Measurements from ENCODE around the gene CGREF1. TPM values are rescaled to one million over a fixed set of nuclear protein-coding genes. Genes with fewer than 3 reads are reported as not detected.

Gene CGREF1, protein sequence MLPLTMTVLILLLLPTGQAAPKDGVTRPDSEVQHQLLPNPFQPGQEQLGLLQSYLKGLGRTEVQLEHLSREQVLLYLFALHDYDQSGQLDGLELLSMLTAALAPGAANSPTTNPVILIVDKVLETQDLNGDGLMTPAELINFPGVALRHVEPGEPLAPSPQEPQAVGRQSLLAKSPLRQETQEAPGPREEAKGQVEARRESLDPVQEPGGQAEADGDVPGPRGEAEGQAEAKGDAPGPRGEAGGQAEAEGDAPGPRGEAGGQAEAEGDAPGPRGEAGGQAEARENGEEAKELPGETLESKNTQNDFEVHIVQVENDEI
- total RNA-seq, result 1 to 10 TPM; 2.6 to 6.1 (median 3.9) TPM

DNA sequence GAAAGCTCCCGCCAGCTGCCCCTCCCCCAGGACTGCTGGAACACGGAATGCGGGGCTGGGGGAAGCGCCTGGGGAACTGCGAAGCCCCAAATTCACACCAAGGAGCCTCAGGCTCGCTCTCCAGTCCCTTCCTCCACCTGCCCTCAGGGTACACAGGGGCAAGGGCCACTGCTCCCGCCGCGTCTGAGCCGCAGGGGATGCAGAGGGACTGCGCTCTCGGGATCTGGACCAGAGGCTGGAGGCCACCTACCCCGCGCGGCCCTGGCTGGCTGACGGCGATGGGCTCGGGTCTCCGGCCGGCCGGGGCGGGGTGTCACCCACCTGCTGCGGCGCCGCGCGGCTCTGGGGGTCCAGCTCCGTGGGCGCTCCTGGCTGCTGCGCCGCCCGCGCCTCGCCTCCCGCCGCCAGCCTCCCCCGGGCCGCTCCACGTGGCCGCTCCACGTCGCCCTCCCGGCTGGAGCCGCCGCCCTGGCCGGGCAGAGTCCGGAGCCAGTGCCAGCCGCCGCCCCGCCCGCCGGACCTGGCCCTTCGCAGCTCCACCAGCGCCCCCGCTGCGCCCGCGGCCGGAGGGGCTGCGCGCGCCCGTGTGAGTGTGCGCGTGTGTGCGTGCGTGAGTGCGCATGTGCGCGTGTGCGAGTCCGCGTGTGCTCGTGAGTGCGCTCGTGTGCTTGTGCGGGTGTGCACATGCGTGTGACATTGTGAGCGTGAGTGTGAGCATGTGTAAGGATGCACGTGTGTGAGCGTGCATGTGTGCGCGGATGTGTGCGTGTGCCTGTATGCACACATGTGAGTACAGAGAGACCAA lies at the start of gene CGREF1:
TSS of gene CGREF1 (minus strand) at position 604 of the 805 bp plus-strand sequence. CDS start 14,762 bp downstream, outside the sequence.
- Histone ChIP-seq H3K4me3 (peak within 1 kb of the TSS; percentile 34 to 67 (median 44)), H3K4me1 (peaks cover under 1 to 25% (median 11%) of the 10 kb centered on the region in 3 donors), H3K36me3 (no peaks in the 10 kb centered on the region), H3K9me3 (no peaks in the 10 kb centered on the region), H3K27me3 (peaks cover 0 to 40% (median 0%) of the 10 kb centered on the region in 4 donors), H3K27ac (no peak within 1 kb of the TSS)
- 9 to 46% methylated on average over 4 to 16 of the region's 84 CpGs for whole genome bisulfite sequencing, 2 donors
- intact Hi-C loops (cut with DNase I), result no loop called here
- TF ChIP-seq, protein P1, sequence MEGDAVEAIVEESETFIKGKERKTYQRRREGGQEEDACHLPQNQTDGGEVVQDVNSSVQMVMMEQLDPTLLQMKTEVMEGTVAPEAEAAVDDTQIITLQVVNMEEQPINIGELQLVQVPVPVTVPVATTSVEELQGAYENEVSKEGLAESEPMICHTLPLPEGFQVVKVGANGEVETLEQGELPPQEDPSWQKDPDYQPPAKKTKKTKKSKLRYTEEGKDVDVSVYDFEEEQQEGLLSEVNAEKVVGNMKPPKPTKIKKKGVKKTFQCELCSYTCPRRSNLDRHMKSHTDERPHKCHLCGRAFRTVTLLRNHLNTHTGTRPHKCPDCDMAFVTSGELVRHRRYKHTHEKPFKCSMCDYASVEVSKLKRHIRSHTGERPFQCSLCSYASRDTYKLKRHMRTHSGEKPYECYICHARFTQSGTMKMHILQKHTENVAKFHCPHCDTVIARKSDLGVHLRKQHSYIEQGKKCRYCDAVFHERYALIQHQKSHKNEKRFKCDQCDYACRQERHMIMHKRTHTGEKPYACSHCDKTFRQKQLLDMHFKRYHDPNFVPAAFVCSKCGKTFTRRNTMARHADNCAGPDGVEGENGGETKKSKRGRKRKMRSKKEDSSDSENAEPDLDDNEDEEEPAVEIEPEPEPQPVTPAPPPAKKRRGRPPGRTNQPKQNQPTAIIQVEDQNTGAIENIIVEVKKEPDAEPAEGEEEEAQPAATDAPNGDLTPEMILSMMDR (IDR thresholded peaks at IDR 0.05), result no peak
- TF ChIP-seq POLR2A (IDR thresholded peaks at IDR 0.05), result no peak
- no peak for DNase-seq

DNA sequence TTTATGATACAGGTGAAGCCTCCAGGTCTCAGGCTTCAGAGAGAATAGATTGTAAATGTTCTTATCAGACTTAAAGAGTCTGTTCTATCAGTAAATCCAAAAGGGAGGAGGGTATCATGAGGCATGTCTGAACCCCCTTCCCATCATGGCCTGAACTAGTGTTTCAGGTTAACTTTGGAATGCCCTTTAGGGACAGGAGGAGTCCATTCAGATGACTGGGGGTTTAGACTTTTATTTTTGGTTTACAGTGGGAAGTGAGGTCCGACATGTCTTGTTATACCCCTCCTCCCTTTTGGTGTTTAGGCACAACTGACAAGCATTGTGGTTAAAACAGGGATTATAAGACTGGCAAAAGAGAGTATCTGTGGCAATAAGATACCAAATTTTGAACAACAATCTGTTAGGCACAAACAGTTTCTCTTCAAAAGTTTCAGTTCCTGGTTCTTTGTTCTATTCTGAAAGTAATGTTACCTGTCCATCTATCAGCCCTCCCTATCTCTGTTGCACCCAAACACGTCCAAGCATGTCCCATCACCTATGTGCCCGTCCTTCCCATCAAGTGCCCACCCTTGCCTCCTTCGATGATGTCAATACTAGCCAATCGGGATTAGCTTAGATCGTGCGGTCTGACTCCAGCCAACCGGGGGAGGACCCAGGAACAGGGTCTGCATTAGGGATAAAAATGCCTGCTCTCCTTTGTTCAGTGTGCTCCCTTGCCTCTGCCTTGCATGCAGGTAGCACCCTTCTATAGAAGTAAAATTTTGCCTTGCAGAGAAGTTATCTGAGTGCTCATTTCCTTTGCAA lies 46.2 kb upstream of the CGREF1 start:
- Histone ChIP-seq H3K4me3 (no peak overlapping the region), H3K36me3 (no peaks in the 10 kb centered on the region), H3K9me3 (no peaks in the 10 kb centered on the region), H3K27me3 (peaks cover 0 to 5% (median 0%) of the 10 kb centered on the region in 4 donors), H3K27ac (no peak overlapping the region), H3K4me1 (peaks cover 0 to 6% (median 0%) of the 10 kb centered on the region in 3 donors)
- intact Hi-C loops (cut with DNase I), result no loop called here
- 75 to 80% methylated on average over 7 to 8 of the region's 8 CpGs for WGBS, 2 donors
- TF ChIP-seq, protein P1 (IDR thresholded peaks at IDR 0.05), result no peak
- no peak for TF ChIP-seq POLR2A (IDR thresholded peaks at IDR 0.05)
- DNase-seq, result no peak

DNA sequence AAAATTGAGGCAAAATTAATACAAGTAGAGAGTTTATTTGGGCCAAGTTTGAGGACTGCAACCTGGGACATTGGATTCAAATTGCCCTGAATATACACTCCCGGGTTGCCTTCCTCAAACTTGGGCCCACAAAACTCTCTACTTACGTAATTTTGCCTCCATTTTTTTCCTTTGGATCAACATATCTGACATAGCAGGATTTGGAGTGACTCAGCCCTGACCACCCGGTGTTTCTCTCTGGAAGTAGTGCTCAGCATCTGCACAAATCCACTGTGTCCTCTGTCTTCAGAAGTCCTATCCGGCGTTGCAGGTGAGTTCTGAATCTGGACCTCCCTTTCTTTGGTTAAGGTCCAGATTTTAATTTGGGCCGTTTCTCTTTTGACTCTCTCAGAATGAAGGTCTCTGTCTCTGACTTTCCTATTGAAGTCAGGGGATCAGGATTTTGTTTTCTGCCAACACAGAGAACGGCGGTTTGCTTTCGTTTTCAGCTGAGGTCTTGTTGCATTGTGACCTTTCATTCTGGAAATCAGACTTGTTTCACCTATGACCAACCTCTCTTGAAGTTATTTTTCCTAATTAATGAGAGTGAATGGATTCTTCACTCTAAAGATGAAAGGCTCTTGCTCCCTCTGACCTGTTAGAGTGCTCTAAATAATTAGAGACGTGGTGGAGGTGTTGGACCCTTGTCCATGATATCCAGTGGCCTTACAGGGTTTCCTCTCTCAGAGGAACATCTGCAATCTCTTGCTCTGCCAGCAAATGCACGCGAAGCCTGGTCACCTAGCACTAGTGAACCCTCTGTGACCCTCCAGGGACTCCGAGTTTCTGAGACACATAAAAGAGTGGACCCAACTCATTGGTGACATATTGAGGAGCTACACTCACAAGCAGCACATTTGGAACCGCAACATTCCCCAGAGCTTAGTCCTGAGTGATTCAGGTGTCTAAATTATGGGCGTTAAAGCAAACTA lies 43.5 kb upstream of the CGREF1 start:
- no peaks in the 10 kb centered on the region for H3K4me1 ChIP-seq
- H3K27ac ChIP-seq, result no peak overlapping the region
- DNase-seq, result no peak
- H3K36me3 ChIP-seq, result no peaks in the 10 kb centered on the region
- no peaks in the 10 kb centered on the region for H3K9me3 ChIP-seq
- intact Hi-C loops (cut with DNase I), result no loop called here
- WGBS, 2 donors, result 72% methylated on average over 12 to 13 of the region's 15 CpGs
- TF ChIP-seq POLR2A (IDR thresholded peaks at IDR 0.05), result no peak
- TF ChIP-seq, protein P1 (IDR thresholded peaks at IDR 0.05), result no peak
- no peak overlapping the region for H3K4me3 ChIP-seq
- no peaks in the 10 kb centered on the region for H3K27me3 ChIP-seq

DNA sequence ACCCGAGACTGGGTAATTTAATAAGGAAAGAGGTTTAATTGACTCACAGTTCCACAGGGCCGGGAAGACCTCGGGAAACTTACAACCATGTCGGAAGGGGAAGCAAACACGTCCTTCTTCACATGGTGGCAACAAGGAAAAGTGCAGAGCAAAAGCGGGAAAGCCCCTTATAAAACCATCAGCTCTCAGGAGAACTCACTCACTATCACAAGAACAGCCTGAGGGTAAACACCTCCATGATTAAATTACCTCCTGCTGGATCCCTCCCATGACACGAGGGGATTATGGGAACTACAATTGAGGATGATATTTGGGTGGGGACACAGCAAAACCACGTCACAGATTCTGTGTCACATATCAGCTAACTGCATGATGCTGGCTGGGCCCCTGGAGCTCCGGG lies 41.3 kb upstream of the CGREF1 start:
- no peak for TF ChIP-seq POLR2A (IDR thresholded peaks at IDR 0.05)
- TF ChIP-seq, protein P1 (IDR thresholded peaks at IDR 0.05), result no peak
- intact Hi-C loops (cut with DNase I), result no loop called here
- no peaks in the 10 kb centered on the region for H3K4me1 ChIP-seq
- no peaks in the 10 kb centered on the region for H3K36me3 ChIP-seq
- no peaks in the 10 kb centered on the region for H3K9me3 ChIP-seq
- no peaks in the 10 kb centered on the region for H3K27me3 ChIP-seq
- no peak overlapping the region for H3K4me3 ChIP-seq
- DNase-seq, result no peak
- WGBS, 2 donors, result 75 to 84% methylated on average over 9 of the region's 9 CpGs
- no peak overlapping the region for H3K27ac ChIP-seq

Measured in esophagus squamous epithelium (tissue), 5 donors.